Stimulated activated CD4-positive, alpha-beta T cell treated with anti-CD3 and anti-CD28 coated beads, Interleukin-4, amount 100 ng/mL, for 1 hour (primary cell): ENCODE results near the gene KCNK4.

Source experiments
- DNase-seq: peaks from one replicate; pipeline ENCODE4 v3.0.0-alpha.2; 2020

Gene KCNK4

DNA sequence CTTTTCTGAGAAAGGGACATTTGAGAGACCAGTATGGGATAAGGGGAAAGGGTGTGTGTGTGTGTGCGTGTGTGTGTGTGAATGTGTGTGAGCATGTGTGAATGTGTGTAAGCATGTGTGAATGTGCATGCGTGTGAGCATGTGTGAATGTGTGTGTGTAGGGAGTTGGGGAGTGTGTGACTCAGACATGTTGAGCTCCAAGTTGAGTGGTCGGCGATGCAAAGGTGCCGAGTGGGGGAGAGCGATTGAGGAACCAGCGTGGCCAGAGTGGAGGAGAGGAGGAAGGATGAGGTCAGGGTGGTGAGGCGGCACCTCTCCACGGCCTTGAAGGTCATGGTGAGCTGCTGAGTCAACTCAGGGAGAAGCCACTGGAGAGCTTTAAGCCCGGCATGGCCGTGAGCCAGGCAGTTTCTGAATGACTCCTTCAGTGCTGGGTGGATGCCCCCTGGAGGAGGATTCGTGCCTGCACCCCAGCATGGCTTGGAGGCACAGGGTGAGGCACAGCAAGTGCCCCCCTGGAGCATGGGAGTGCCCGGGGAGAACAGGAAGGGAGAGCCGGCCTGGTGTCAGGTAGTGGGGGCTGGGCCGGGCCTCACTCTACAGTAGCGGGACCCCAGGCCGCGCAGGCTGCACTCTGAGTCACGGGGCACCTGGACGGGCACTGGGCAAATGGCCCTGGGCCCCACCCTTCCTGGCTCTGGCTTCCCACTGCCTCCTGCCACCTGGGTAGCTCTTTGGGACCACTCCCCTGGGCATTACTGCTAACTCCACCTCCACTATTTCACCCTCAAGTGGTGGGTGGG lies 40.7 kb downstream of the KCNK4 start:
- DNase-seq = peak; percentile 61

GRCh38 chr11:64333556-64333955 lies 42.5 kb downstream of the KCNK4 start:
- DNase-seq = no peak

GRCh38 chr11:64334764-64335735 lies 43.9 kb downstream of the KCNK4 start:
- DNase-seq = no peak

DNA sequence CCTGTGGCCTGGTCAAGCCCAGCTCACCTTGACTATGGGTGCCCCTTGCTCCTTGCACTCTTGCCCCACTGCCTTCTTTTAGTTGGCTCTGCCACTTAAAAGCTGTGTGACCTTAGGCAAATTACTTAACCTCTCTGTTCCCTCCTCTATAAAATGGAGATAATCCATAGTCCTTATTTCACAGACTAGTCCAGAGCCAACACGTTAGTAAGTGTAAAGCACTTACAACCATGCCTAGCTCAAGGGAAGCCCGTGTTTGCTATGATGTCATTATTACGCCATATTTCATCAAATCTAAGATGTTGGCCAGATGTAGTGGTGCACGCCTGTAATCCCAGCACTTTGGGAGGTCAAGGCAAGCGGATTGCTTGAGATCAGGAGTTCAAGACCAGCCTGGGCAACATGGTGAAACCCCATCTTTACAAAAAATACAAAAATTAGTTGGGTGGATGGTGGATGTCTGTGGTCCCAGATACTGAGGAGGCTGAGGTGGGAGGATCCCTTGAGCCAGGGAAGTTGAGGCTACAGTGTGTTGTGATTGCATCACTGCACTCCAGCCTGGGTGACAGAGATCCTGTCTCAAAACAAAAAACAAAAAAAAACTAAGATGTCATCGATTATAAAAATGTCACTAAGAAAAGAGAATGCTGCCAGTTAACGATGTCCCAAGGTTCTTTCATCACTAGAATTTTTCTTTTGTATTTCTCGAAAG lies 46.6 kb downstream of the KCNK4 start:
- no peak for DNase-seq

DNA sequence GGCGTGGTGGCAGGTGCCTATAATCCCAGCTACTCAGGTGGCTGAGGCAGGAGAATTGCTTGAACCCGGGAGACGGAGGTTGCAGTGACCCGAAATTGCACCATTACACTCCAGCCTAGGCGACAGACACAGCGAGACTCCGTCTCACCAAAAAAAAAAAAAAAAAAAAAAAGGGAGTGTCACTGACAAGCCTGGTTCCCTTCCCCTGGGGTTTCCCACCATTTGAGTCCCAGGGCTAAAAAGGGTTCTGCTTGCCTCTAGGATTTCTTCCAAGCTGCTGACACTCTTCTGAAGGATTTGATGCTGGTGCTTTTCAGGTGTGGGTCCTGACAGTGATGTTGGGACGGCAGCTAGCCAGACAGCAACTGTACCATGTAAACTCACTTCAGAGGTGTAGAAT lies 47.6 kb downstream of the KCNK4 start:
- DNase-seq = no peak

DNA sequence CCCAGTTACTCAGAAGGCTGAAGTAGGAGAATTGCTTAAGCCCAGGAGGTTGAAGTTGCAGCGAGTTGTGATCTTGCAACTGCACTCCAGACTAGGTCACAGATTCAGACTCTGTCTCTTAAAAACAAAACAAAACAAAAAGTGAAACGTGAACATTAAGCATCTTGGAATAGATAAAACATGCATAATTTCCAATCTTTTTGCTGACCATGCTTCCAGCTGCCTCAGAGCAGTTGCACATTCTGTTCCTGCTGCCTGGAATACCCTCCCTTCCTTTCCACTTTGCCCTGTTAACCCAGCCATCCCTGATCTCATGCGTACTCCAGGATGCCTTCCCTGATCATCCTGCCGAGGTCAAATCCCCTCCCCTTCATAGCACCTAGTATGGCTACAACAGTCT lies 48.2 kb downstream of the KCNK4 start:
- no peak for DNase-seq

DNA sequence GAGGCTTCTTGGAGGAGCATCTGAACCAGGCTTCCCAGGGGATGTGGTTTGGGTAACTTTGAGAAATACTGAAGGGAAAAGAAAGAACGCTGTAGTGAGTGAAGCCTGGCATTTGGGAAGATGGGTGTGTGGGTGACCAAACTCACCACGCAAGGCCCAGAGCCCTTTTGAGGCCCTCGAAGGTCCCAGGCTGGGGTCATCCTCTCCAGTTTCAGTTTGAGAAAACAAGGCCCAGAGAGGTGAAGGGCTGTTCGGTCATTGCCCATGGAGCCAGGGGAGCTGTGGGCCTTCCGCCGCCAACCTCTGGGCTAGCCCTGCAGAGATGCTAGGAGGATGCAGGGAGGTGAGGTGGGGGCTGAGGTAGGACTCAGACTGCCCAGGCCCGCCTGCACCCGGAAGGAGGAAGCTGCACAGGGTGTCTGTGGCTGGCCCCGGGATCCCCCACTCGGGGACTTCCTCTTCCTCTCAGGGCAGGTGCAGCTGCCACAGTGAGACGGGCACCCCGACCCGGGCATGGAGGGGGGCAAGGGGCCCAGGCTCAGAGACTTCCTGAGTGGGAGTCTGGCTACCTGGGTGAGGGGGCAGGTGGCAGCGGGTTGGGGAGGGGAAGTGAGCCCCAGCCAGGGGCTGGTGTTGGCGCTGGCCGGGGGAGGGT lies 48.8 kb downstream of the KCNK4 start, which contains the start of gene CCDC88B:
Gene CCDC88B, plus strand, starts transcription at position 451 of the 655 bp plus-strand sequence. Its CDS starts 63 bp downstream, at position 514.
- DNase-seq = peak; percentile 79

GRCh38 chr11:64340671-64341335 lies 49.7 kb downstream of the KCNK4 start:
- DNase-seq = peak; percentile 80

- DNase-seq = no peak
Measured at GRCh38 chr11:64341429-64341828, 50.3 kb downstream of the KCNK4 start.

GRCh38 chr11:64341851-64342791 lies 51.0 kb downstream of the KCNK4 start:
- peak; percentile 92 for DNase-seq

DNA sequence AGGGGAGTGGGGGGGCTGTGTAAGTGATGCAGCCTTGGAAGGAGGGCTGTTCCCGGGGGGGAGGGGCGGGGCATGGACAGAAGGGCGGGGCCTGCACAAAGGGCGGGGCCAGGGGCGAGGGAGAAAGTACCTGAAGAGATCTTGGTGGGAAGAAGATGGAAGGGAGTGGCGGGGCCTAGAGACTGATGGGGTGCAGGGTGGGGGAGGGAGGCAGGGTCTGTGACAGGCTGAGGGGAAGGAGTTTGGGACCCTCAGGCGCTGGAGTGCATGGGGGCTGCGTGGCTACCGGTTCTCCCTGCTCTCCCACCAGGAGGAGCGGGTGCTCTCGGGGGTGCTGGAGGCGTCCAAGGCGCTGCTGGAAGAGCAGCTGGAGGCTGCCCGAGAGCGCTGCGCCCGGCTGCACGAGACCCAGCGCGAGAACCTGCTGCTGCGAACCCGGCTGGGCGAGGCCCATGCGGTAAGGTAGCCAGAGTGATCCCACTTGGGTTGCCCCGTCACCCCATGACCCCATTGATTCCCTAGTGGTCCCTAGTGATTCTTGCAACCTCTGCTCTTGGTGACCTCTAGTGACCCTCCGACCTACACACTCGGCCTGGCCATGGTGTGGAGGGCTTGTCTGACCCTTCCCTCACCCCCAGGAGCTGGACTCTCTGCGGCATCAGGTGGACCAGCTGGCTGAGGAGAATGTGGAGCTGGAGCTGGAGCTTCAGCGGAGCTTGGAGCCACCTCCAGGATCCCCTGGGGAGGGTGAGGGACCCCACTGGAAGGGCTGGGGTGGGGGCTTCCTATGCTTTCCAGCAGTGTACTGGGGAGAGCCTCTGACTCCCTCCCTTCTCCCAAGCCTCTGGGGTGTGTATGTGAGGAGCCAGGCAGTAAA lies 52.0 kb downstream of the KCNK4 start:
- DNase-seq = no peak

GRCh38 chr11:64343767-64344559 lies 52.9 kb downstream of the KCNK4 start:
- no peak for DNase-seq

- DNase-seq = no peak
Measured at GRCh38 chr11:64344787-64345186, 53.7 kb downstream of the KCNK4 start.

DNA sequence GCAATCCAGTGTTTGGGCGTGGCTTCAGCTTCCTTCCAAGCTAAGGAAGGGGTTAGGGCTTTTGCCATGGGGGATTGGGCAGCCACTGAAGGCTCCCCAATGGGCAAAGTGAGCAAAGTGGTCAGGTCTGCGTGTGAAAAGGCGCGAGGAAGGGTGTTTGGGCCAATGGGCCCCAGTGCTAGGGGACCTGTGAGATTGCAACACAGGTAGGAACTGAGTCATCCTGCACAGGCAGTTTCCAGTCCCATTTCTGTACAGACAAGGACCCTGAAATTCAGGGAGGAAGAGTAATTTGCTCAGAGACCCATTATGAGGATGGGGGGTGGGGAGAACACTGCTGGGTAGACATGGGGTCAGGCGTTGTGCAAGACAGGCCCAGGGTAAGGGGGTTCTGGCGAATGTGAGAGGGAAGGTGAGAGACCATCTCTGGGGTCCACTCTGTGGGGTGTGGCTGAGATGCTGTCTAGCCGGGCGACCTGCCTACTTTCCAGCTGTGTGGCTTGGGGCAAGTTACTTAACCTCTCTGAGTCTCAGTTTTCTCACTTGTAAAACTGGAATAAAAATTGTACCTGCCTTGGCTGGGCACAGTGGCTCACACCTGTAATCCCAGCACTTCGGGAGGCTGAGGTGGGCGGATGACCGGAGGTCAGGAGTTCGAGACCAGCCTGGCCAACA lies 56.2 kb downstream of the KCNK4 start:
- no peak for DNase-seq

GRCh38 chr11:64348383-64349024 lies 57.4 kb downstream of the KCNK4 start:
- no peak for DNase-seq

GRCh38 chr11:64349025-64349387 lies 57.9 kb downstream of the KCNK4 start:
- DNase-seq = no peak

GRCh38 chr11:64349404-64349803 lies 58.3 kb downstream of the KCNK4 start:
- DNase-seq = no peak
